ENCODE data around the gene MTM1. TPM values are rescaled to one million over a fixed set of nuclear protein-coding genes. Genes with fewer than 3 reads are reported as not detected.

MTM1 gene
- total and polyA plus RNA-seq, 2 donors (not counting 1 experiment from before 2014, with no cell fraction given): 8.7 to 29.8 TPM

- Histone ChIP-seq H3K9me3 (ENCODE audit: control extremely low read depth in 1 of 3, control insufficient read depth in 2 of 3, insufficient read depth in 1 of 3, low read length in 2 of 3) (no peaks in the 10 kb centered on the region), H3K9ac (ENCODE audit: low read length) (no peak overlapping the region), H3K4me2 (replicated peaks; ENCODE audit: low read depth, low read length, poor library complexity, severe bottlenecking) (no peak overlapping the region), H3K79me2 (ENCODE audit: control insufficient read depth, insufficient read depth, low read length) (no peaks in the 10 kb centered on the region), H4K20me1 (ENCODE audit: control insufficient read depth, insufficient read depth, low read length, poor library complexity, severe bottlenecking) (no peaks in the 10 kb centered on the region), H3K36me3 (replicated peaks in 1 of 2; ENCODE audit: control extremely low read depth in 1 of 2, control insufficient read depth in 1 of 2, extremely low read depth in 1 of 2, insufficient read depth in 2 of 2, low read length in 1 of 2) (no peaks in the 10 kb centered on the region), H3K4me3 (ENCODE audit: control extremely low read depth in 1 of 5, extremely low read depth in 1 of 5, insufficient read depth in 1 of 5, low read depth in 2 of 5, low read length in 4 of 5) (no peak overlapping the region), H3K27me3 (replicated peaks in 1 of 4; ENCODE audit: control extremely low read depth in 1 of 4, control insufficient read depth in 3 of 4, insufficient read depth in 4 of 4, low read length in 3 of 4) (no peaks in the 10 kb centered on the region), H2AFZ (ENCODE audit: insufficient read depth, low read depth, low read length, poor library complexity, severe bottlenecking) (no peak overlapping the region), H3K4me1 (ENCODE audit: control insufficient read depth in 2 of 2, insufficient read depth in 2 of 2, low read length in 2 of 2) (no peaks in the 10 kb centered on the region), H3K27ac (ENCODE audit: low read length in 2 of 2) (no peak overlapping the region)
- H3K4me1 Mint-ChIP-seq: no peaks in the 10 kb centered on the region
- ChIA-PET CTCF (no interaction called here), POLR2A (no interaction called here)
- 86% methylated on average over 5 of the region's 10 CpGs for WGBS (ENCODE audit: insufficient coverage)
- no peaks in the 10 kb centered on the region for H3K9me3 Mint-ChIP-seq (ENCODE audit: insufficient read depth)
- no peak overlapping the region for H3K27ac Mint-ChIP-seq
- TF ChIP-seq EZH2 (IDR thresholded peaks at IDR 0.05; ENCODE audit: borderline replicate concordance, insufficient read depth, low read depth, low read length, poor library complexity, severe bottlenecking): no peak
- no peak for TF ChIP-seq CTCF (IDR thresholded peaks at IDR 0.05)
- intact Hi-C loops (cut with micrococcal nuclease): no loop called here
- ATAC-seq (ENCODE audit: low read depth) (no peak), DNase-seq (no peak)
- no peaks in the 10 kb centered on the region for H3K27me3 Mint-ChIP-seq
- H3K4me3 Mint-ChIP-seq: no peak overlapping the region
Measured at GRCh38 chrX:150525061-150525919, 43.1 kb upstream of the MTM1 start.

- no peak overlapping the region for H3K9ac ChIP-seq (ENCODE audit: low read length)
- CTCF ChIA-PET: no interaction called here
- H4K20me1 ChIP-seq (ENCODE audit: control insufficient read depth, insufficient read depth, low read length, poor library complexity, severe bottlenecking): no peaks in the 10 kb centered on the region
- no peaks in the 10 kb centered on the region for H3K4me1 ChIP-seq (ENCODE audit: control insufficient read depth in 2 of 2, insufficient read depth in 2 of 2, low read length in 2 of 2)
- H3K27ac Mint-ChIP-seq: no peak overlapping the region
- H3K9me3 Mint-ChIP-seq (ENCODE audit: insufficient read depth): no peaks in the 10 kb centered on the region
- no peaks in the 10 kb centered on the region for H3K27me3 ChIP-seq (replicated peaks in 1 of 4; ENCODE audit: control extremely low read depth in 1 of 4, control insufficient read depth in 3 of 4, insufficient read depth in 4 of 4, low read length in 3 of 4)
- no peak overlapping the region for H2AFZ ChIP-seq (ENCODE audit: insufficient read depth, low read depth, low read length, poor library complexity, severe bottlenecking)
- 96% methylated on average over 5 of the region's 7 CpGs for WGBS (ENCODE audit: insufficient coverage)
- TF ChIP-seq CTCF (IDR thresholded peaks at IDR 0.05) (no peak), EZH2 (IDR thresholded peaks at IDR 0.05; ENCODE audit: borderline replicate concordance, insufficient read depth, low read depth, low read length, poor library complexity, severe bottlenecking) (no peak)
- DNase-seq: no peak
- H3K4me3 Mint-ChIP-seq: no peak overlapping the region
- POLR2A ChIA-PET: no interaction called here
- H3K4me1 Mint-ChIP-seq: no peaks in the 10 kb centered on the region
- H3K27me3 Mint-ChIP-seq: no peaks in the 10 kb centered on the region
- no peaks in the 10 kb centered on the region for H3K9me3 ChIP-seq (ENCODE audit: control extremely low read depth in 1 of 3, control insufficient read depth in 2 of 3, insufficient read depth in 1 of 3, low read length in 2 of 3)
- ATAC-seq (ENCODE audit: low read depth): no peak
- H3K36me3 ChIP-seq (replicated peaks in 1 of 2; ENCODE audit: control extremely low read depth in 1 of 2, control insufficient read depth in 1 of 2, extremely low read depth in 1 of 2, insufficient read depth in 2 of 2, low read length in 1 of 2): no peaks in the 10 kb centered on the region
- H3K4me3 ChIP-seq (ENCODE audit: control extremely low read depth in 1 of 5, extremely low read depth in 1 of 5, insufficient read depth in 1 of 5, low read depth in 2 of 5, low read length in 4 of 5): no peak overlapping the region
- no peak overlapping the region for H3K4me2 ChIP-seq (replicated peaks; ENCODE audit: low read depth, low read length, poor library complexity, severe bottlenecking)
- H3K79me2 ChIP-seq (ENCODE audit: control insufficient read depth, insufficient read depth, low read length): no peaks in the 10 kb centered on the region
- H3K27ac ChIP-seq (ENCODE audit: low read length in 2 of 2): no peak overlapping the region
- intact Hi-C loops (cut with micrococcal nuclease): no loop called here
Measured at GRCh38 chrX:150526692-150527091, 41.7 kb upstream of the MTM1 start.

All from B cell (primary cell).